ENCODE data around the gene IFT22. TPM values are rescaled to one million over a fixed set of nuclear protein-coding genes. Genes with fewer than 3 reads are reported as not detected.
"Not testable (repeated sequence)": the region's sequence is repeated elsewhere in the genome, so short reads cannot be mapped to it uniquely, and the experiment has no call there.

Gene IFT22
- 1 to 10 TPM; 6.0 to 9.9 (median 6.2) TPM for polyA plus RNA-seq

DNA sequence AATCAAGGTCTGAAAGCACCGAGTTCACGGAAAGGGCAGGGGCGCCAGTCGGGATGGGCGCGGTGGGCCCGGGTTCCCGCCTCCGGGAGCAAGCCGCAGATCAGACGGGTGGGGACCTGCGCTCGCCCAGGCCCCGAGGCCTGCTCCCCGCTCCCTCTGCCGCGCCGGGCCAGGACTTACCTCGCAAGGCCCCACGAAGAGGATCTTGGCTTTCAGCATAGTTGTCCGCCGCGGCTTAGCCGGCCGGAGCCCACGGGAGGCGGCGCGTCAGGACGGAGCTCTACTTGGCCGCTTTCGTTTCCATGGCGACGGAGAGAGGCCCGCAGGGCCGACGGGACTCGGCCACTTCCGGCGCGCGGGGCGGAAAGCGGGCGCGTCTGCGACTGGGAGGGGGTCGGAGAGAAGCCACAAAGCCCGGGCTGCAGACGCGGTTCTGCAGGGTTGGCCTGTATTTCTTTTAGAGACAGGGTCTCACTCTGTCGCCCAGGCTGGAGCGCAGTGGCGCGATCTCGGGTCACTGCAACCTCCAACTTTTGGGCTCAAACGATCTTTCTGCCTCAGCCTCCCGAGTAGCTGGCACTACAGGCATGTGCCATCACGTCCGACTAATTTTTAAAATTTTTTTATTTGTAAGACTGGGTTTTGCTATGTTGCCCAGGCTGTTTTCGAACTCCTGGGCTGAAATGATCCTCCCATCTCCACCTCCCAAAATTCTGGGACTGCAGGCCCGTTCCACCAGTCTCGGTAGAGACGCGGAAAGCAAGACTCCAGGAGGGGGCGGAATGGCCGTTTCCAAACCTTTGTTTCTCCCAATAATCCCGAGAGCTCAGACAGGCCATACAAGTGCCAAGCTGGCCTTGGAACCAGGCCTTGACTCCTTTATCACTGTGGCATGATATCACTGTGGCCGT, at the start of gene IFT22:
Gene IFT22, minus strand, starts transcription at position 322 of the 911 bp plus-strand sequence. Its CDS starts 103 bp downstream, at position 219.
- H3K27me3 Mint-ChIP-seq (ENCODE audit: low read depth in 3 of 3), result peaks cover 4 to 8% (median 5%) of the 10 kb centered on the region in 3 donors
- peak within 1 kb of the TSS; percentile 77 to 92 (median 89) for H3K27ac Mint-ChIP-seq
- H3K36me3 Mint-ChIP-seq, result no peaks in the 10 kb centered on the region
- no peaks in the 10 kb centered on the region for H3K9me3 Mint-ChIP-seq
- peaks cover 12 to 15% of the 10 kb centered on the region in 2 donors for H3K4me1 Mint-ChIP-seq
- H3K4me3 Mint-ChIP-seq, result peak within 1 kb of the TSS; percentile 86 to 93 (median 89)
- peak; percentile 85 to 86 (median 86) for DNase-seq

DNA sequence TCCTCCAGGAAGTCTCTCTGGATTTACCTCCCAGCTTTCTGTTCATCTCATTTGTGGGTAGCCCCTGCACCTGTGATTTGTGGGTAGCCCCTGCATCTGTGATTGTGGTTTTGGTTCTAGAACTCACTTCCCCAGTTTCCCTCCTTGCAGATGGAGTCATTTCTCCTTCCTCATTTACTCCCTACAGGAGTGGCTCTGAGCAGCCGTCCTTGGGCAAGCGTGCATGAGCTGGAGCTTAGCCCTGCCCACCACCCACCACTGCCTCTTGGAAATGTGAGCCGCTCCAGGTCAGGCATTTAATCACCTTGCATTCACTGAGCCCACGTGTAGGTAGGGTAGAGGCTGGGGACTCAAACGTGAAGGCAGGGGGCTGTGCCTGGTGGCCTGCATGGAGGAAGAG, 49.2 kb upstream of the IFT22 start:
- no peak for DNase-seq
- no peak overlapping the region for H3K4me3 Mint-ChIP-seq
- H3K4me1 Mint-ChIP-seq, result peaks cover 0 to 12% of the 10 kb centered on the region in 2 donors
- H3K27me3 Mint-ChIP-seq (ENCODE audit: low read depth in 3 of 3), result peaks cover 4 to 9% (median 6%) of the 10 kb centered on the region in 3 donors
- H3K9me3 Mint-ChIP-seq, result no peaks in the 10 kb centered on the region
- H3K36me3 Mint-ChIP-seq, result no peaks in the 10 kb centered on the region
- H3K27ac Mint-ChIP-seq, result peak overlapping the region in 1 of 6 donors; percentile 36

DNA sequence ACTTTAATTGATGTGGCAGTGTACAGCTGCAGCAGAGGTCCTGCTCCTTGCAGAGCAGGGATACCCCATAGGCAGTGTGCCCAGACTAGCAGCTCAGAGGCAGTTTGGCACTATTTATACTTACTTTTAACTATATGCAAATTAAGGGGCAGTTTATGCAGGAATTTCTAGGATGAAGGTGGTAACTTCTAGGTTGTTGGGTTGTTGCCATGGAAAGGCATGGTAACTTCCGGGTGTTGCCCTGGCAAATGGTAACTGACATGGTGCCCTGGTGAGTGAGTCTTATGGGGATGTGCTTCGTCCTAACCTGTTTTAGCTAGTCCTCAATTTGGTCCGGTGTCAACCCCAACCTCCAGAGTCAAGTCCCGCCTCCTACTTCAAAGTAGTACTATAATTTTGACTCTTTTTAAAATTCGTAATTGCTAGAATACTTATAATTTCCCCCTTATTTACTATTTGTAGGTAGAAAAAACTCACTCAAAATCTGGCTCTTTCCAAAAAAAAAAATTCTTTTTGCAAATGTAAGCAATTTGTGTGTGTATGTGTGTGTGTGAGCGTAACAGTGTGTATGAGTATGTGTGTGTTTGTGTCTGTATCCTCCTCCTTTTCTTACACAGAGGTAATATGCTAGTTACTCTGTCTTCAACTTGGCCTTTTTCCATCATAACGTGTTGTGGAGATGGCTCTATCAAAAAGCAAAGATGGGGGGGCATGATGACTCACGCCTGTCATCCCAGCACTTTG, 47.0 kb upstream of the IFT22 start:
- DNase-seq, result no peak
- Mint-ChIP-seq H3K36me3 (no peaks in the 10 kb centered on the region), H3K9me3 (no peaks in the 10 kb centered on the region), H3K27ac (no peak overlapping the region), H3K4me1 (peaks cover 2 to 22% of the 10 kb centered on the region in 2 donors), H3K27me3 (ENCODE audit: low read depth in 3 of 3) (peaks cover 4 to 15% (median 13%) of the 10 kb centered on the region in 3 donors), H3K4me3 (no peak overlapping the region)

DNA sequence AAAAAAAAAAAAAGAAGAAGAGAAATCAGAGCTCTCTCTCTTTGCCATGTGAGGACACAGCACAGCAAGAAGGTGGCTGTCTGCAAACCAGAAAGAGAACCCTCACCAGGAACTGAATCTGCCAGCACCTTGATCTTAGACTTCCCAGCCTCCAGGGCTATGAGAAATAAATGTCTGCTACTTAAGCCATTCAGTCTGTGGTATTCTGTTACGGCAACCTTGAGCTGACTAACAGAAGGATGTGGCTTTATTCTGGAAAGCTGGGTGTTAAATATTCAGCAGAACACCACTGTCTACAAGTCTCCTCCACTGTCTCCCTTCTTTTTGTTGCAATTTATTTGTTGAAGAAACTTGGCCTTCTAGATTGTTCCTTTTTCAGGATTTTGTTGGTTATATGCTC, 46.1 kb upstream of the IFT22 start:
- Mint-ChIP-seq H3K4me1 (peaks cover 2 to 22% of the 10 kb centered on the region in 2 donors), H3K27me3 (ENCODE audit: low read depth in 3 of 3) (peaks cover 4 to 15% (median 13%) of the 10 kb centered on the region in 3 donors), H3K9me3 (no peaks in the 10 kb centered on the region), H3K4me3 (no peak overlapping the region), H3K36me3 (no peaks in the 10 kb centered on the region), H3K27ac (no peak overlapping the region)
- DNase-seq, result no peak

DNA sequence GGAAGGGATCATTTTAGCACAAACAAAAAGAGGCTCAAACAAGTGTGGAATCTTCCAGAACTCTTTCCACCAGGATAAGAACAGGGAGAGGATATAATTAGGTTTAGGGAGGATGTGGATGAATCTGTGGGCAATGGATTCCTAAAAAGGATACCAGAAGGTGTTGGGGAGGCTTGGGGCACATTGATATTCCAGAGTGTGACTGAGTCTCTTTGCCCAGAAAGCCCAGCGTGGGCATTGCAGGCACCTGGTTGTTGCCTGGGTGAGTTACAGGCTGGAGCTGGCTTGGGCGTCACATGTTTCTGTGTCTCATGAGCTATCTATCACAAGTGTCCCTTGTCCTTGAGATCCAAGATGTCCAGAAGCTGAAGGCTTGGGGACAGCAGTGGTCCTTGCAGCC, 44.3 kb upstream of the IFT22 start:
- Mint-ChIP-seq H3K4me1 (peaks cover 5 to 21% of the 10 kb centered on the region in 2 donors), H3K4me3 (no peak overlapping the region), H3K27me3 (ENCODE audit: low read depth in 3 of 3) (peaks cover 0 to 13% (median 12%) of the 10 kb centered on the region in 3 donors), H3K36me3 (no peaks in the 10 kb centered on the region), H3K27ac (no peak overlapping the region), H3K9me3 (no peaks in the 10 kb centered on the region)
- no peak for DNase-seq

DNA sequence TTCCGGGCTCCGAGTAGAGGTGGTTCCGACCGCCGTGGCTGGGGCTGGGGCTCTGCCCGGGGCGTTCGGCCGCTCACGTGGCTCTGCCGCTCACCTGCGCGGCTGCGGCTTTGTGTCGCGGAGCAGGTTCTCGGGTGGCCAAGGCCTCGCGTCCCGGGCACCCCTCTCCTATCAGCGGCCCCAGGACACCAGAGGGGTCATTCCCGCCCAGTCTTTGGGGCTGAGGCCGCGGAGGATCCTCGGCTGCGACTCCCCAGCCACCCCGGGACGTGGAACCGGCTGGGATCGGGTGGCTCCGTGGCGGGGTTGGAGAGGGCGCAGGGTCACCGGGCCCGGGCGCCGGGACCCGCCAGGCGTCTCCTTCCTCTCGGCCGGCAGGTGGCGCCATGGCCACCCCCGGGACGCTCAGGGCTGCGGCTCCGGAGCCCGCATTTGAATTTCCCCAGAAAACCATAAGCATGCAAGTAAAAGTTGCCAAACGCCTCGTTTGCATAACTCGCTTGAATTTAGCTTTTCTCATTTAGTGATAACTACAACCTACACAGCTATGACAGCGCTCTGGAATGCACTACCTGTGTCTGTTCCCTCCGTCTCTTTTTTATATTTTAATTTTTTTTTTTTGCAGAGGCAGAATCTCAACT, 42.2 kb upstream of the IFT22 start:
- Mint-ChIP-seq H3K9me3 (no peaks in the 10 kb centered on the region), H3K36me3 (no peaks in the 10 kb centered on the region), H3K27me3 (ENCODE audit: low read depth in 3 of 3) (peaks cover 0 to 12% (median 7%) of the 10 kb centered on the region in 3 donors), H3K4me3 (peak overlapping the region in 4 of 5 donors; percentile 4 to 58 (median 46)), H3K4me1 (peaks cover 5 to 16% of the 10 kb centered on the region in 2 donors), H3K27ac (no peak overlapping the region)
- DNase-seq, result peak; percentile 49 to 54 (median 53)

DNA sequence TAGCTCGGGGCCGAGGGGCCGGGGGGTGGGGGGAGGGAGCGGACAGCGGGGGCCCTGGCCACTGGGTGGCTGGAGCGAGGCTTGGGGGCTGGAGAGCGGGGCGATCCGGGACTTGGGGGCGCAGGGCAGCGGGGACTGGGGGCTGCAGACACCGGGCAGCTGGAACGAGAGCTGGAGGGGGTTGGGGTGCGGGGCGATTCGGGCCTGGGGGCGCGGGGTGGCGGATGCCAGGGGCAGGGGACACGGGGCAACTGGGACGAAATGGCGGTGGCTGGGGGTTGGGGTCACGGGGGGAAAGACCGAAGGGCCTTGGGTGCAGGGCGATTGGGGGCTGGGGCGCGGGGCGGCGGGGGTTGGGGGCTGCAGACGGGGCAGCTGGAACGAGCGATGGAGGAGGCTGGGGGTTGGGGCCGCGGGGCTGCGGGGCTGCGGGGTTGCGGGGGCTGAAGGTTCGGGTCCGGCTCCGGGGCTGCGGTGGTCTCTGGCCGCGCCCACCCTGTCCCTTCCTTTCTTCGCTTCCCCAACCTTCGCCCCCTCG, 41.7 kb upstream of the IFT22 start:
- Mint-ChIP-seq H3K4me3 (no peak overlapping the region), H3K36me3 (no peaks in the 10 kb centered on the region), H3K27me3 (ENCODE audit: low read depth in 3 of 3) (peaks cover 0 to 12% (median 7%) of the 10 kb centered on the region in 3 donors), H3K9me3 (no peaks in the 10 kb centered on the region), H3K27ac (no peak overlapping the region), H3K4me1 (peaks cover 5 to 15% of the 10 kb centered on the region in 2 donors)
- no peak for DNase-seq

DNA sequence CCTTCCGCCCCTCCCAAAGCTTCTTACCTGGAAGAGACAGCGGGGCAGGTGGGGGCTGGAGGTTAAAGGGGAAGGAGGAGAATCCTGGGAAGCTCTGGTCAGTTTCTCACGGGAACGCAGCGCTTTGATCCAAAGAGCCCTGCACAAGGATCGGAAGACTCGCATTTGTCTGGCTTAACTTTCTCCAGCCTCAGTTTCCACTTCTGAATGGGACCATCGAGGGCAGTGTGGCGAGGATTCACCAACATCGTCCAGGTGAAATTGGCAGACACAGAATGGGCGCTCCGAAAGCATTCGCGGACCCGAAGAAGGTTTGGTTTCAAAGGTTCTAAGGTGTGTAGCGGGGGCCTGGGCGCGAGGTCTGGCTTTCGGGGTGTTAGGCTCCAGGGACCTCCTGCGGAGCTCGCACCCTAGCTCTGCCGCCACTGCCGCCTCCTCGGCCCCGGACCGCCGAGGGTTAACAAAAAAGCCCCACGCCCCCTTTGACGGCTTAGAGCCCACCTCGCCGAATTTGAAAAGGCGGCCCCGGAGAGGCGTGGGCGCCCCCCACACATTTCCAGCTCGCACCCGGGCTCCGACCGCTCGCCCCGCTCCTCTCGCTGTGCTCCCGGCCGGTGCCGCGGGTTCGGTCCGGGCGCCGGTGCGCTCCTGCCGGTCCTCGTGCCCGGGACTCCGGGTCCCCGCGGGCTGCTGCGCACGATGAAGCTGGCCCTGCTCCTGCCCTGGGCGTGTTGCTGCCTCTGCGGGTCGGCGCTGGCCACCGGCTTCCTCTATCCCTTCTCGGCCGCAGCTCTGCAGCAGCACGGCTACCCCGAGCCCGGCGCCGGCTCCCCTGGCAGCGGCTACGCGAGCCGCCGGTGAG, 41.0 kb upstream of the IFT22 start, which contains the start of gene COL26A1:
Gene COL26A1, plus strand, starts transcription at position 542 of the 862 bp plus-strand sequence. Its CDS starts 158 bp downstream, at position 700.
- Mint-ChIP-seq H3K4me3 (peak within 1 kb of the TSS in 4 of 5 donors; percentile 23 to 47 (median 32)), H3K9me3 (no peaks in the 10 kb centered on the region), H3K27me3 (ENCODE audit: low read depth in 3 of 3) (peaks cover 0 to 12% (median 7%) of the 10 kb centered on the region in 3 donors), H3K36me3 (no peaks in the 10 kb centered on the region), H3K27ac (no peak within 1 kb of the TSS), H3K4me1 (peaks cover 5 to 10% of the 10 kb centered on the region in 2 donors)
- no peak for DNase-seq

DNA sequence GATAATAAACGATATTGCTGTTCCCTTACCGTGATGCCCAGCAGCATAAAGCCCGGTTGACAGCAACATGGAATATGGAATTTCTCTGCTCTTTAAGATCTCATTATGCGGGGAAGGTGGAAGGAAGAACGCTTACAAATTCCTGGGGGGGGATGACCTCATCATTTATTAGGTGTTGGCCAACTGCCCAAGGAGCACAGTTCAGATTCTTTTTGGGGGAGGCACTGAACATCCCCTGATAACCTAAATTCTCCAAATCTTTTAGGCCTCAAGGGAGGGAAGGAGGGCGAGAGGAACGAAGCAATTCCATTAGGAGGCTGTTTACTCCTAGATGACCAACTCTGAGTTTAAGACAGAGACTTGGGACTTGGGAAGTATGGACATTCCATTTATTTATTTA, 35.8 kb upstream of the IFT22 start:
- no peak for DNase-seq
- H3K27ac Mint-ChIP-seq, result no peak overlapping the region
- H3K9me3 Mint-ChIP-seq, result no peaks in the 10 kb centered on the region
- H3K4me1 Mint-ChIP-seq, result peaks cover 0 to 3% of the 10 kb centered on the region in 2 donors
- peaks cover 0 to 4% (median 4%) of the 10 kb centered on the region in 3 donors for H3K36me3 Mint-ChIP-seq
- no peak overlapping the region for H3K4me3 Mint-ChIP-seq
- H3K27me3 Mint-ChIP-seq (ENCODE audit: low read depth in 3 of 3), result peaks cover 6 to 10% (median 8%) of the 10 kb centered on the region in 3 donors

DNA sequence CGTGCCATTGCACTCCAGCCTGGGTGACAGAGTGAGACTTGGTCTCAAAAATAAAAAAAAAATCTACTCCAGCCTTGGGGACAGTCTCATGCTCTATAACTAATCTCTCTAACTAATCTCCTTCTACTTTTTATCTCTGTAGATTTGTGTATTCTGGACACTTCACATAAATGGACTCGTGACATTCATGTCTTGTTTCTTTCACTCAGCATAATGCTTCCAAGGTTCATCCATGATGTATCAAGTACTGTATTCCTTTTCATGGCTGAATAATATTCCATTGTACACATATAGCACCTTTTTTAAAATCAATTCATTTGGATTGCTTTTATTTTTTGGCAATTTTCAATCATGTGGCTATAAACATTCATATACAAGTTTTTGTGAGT, 31.3 kb upstream of the IFT22 start:
- Mint-ChIP-seq H3K4me1 (no peaks in the 10 kb centered on the region), H3K4me3 (no peak overlapping the region), H3K9me3 (no peaks in the 10 kb centered on the region)

DNA sequence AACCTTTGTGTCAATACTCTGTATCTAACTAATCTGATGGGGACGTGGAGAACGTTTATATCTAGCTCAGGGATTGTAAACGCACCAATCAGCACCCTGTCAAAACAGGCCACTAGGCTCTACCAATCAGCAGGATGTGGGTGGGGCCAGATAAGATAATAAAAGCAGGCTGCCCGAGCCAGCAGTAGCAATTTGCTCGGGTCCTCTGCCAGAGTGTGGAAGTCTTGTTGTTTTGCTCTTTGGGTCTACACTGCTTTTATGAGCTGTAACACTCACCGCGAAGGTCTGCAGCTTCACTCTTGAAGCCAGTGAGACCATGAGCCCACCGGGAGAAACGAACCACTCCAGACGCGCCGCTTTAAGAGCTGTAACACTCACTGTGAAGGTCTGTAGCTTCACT, 27.7 kb upstream of the IFT22 start:
- H3K27ac Mint-ChIP-seq, result not testable (repeated sequence)

More for the DNA sequence above, 31.3 kb upstream of the IFT22 start:
- DNase-seq, result no peak
- peaks cover 0 to 4% (median 4%) of the 10 kb centered on the region in 3 donors for H3K36me3 Mint-ChIP-seq
- H3K27me3 Mint-ChIP-seq (ENCODE audit: low read depth in 3 of 3), result peaks cover 7 to 16% (median 11%) of the 10 kb centered on the region in 3 donors
- H3K27ac Mint-ChIP-seq, result no peak overlapping the region

DNA sequence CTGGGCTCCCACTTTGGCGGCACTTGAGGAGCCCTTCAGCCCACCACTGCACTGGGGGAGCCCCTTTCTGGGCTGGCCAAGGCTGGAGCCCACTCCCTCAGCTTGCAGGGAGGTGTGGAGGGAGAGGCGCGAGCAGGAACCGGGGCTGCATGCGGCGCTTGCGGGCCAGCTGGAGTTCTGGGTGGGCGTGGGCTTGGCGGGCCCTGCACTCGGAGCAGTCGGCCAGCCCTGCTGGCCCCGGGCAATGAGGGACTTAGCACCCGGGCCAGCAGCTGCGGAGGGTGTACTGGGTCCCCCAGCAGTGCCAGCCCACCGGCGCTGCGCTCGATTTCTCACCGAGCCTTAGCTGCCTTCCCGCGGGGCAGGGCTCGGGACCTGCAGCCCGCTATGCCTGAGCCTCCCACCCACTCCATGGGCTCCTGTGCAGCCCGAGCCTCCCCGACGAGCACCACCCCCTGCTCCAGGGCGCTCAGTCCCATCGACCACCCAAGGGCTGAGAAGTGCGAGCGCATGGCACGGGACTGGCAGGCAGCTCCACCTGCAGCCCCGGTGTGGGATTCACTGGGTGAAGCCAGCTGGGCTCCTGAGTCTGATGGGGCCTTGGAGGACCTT, 26.9 kb upstream of the IFT22 start:
- not testable (repeated sequence) for DNase-seq, H3K27ac Mint-ChIP-seq, H3K9me3 Mint-ChIP-seq, H3K36me3 Mint-ChIP-seq, H3K4me3 Mint-ChIP-seq, H3K4me1 Mint-ChIP-seq
- peaks cover 3 to 13% (median 4%) of the 10 kb centered on the region in 3 donors for H3K27me3 Mint-ChIP-seq (ENCODE audit: low read depth in 3 of 3)

More for the DNA sequence above, 27.7 kb upstream of the IFT22 start:
- not testable (repeated sequence) for H3K4me1 Mint-ChIP-seq, H3K9me3 Mint-ChIP-seq, DNase-seq, H3K4me3 Mint-ChIP-seq, H3K36me3 Mint-ChIP-seq
- H3K27me3 Mint-ChIP-seq (ENCODE audit: low read depth in 3 of 3), result peaks cover 3 to 13% (median 4%) of the 10 kb centered on the region in 3 donors

Data from immature natural killer cell (primary cell).